Gastrocnemius medialis (tissue), 4 donors: ENCODE data around the gene VIPR2.

Experiments used
- CTCF ChIP-seq, 5 experiments: fragments of 450-650 bp in 3 of 5; fragments of 200-600 bp in 2 of 5; sonication (generic) in 2 of 5; IDR thresholded peaks in 4 of 5; conservative IDR thresholded peaks in 1 of 5; 1 replicate in 4 of 5; 2 replicates in 1 of 5; pipeline ENCODE4 v1.5.1; 2016 to 2019; ENCODE audit warnings: antibody characterized with exemption in 5 of 5, mild to moderate bottlenecking in 3 of 5, moderate library complexity in 3 of 5
- POLR2A ChIP-seq, 2 donors: fragments of 450-650 bp; IDR thresholded peaks; one replicate each; pipeline ENCODE4 v1.6.1; 2017; ENCODE audit warnings: antibody characterized with exemption in 2 of 2, mild to moderate bottlenecking in 2 of 2, moderate library complexity in 2 of 2

GRCh38 chr7:159040912-159041711 is 103.6 kb downstream of the VIPR2 start:
- TF ChIP-seq CTCF (IDR thresholded peaks at IDR 0.05 in 4 of 5, conservative IDR thresholded peaks at IDR 0.05 in 1 of 5) (no peak), POLR2A (IDR thresholded peaks at IDR 0.05) (no peak)
